ENCODE results near the gene PTPRK.

DNA sequence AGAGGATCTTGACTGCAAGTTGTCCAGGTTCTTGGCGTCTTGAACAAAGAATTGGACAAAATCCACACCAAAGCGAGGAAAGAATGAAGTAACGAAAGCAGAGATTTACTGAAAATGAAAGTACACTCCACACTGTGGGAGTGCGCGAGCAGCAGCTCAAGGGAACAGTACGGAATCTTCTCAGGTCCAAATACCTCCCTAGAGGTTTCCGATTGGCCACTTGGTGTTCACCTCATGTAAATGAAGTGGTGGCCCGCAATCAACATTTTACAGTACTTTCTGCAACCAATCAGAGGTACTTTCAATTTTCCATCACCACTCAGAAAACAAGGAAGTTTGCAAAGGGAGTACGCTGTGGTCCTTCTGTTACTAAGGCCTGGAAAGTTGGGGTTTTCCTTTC, 122.4 kb downstream of the PTPRK start:
- no peak for TF ChIP-seq EZH2 (IDR thresholded peaks at IDR 0.05; ENCODE audit: low read length, unreplicated experiment)
- TF ChIP-seq CTCF (conservative IDR thresholded peaks at IDR 0.05; ENCODE audit: low read depth, low read length): no peak

All from PC-3 (cell line).